ENCODE results near the gene EGFR. TPM values are rescaled to one million over a fixed set of nuclear protein-coding genes. Genes with fewer than 3 reads are reported as not detected.

EGFR gene
- total RNA-seq, 1 donor from 2014 or later: 19.4 TPM

GRCh38 chr7:55100544-55101327 is 81.9 kb downstream of the EGFR start:
- Mint-ChIP-seq H3K9me3 (no peaks in the 10 kb centered on the region), H3K4me1 (peaks cover 52% of the 10 kb centered on the region), H3K27ac (peak overlapping the region; percentile 72), H3K27me3 (ENCODE audit: low read depth) (no peaks in the 10 kb centered on the region), H3K4me3 (no peak overlapping the region), H3K36me3 (no peaks in the 10 kb centered on the region)
- no peak for TF ChIP-seq CTCF (IDR thresholded peaks at IDR 0.05; ENCODE audit: unreplicated experiment)
- no peak for DNase-seq (ENCODE audit: low spot score in 2 of 2, unreplicated experiment in 2 of 2)

GRCh38 chr7:55101359-55101758 is 82.5 kb downstream of the EGFR start:
- DNase-seq (ENCODE audit: low spot score in 2 of 2, unreplicated experiment in 2 of 2): no peak
- Mint-ChIP-seq H3K4me1 (peaks cover 53% of the 10 kb centered on the region), H3K27me3 (ENCODE audit: low read depth) (no peaks in the 10 kb centered on the region), H3K27ac (peak overlapping the region; percentile 72), H3K4me3 (no peak overlapping the region), H3K36me3 (no peaks in the 10 kb centered on the region), H3K9me3 (no peaks in the 10 kb centered on the region)
- TF ChIP-seq CTCF (IDR thresholded peaks at IDR 0.05; ENCODE audit: unreplicated experiment): no peak

GRCh38 chr7:55104123-55104522 is 85.3 kb downstream of the EGFR start:
- no peak for TF ChIP-seq CTCF (IDR thresholded peaks at IDR 0.05; ENCODE audit: unreplicated experiment)
- Mint-ChIP-seq H3K27me3 (ENCODE audit: low read depth) (no peaks in the 10 kb centered on the region), H3K36me3 (no peaks in the 10 kb centered on the region), H3K4me3 (no peak overlapping the region), H3K4me1 (peaks cover 69% of the 10 kb centered on the region), H3K9me3 (no peaks in the 10 kb centered on the region), H3K27ac (no peak overlapping the region)
- no peak for DNase-seq (ENCODE audit: low spot score in 2 of 2, unreplicated experiment in 2 of 2)

- Mint-ChIP-seq H3K9me3 (no peaks in the 10 kb centered on the region), H3K27ac (no peak overlapping the region), H3K27me3 (ENCODE audit: low read depth) (no peaks in the 10 kb centered on the region), H3K36me3 (no peaks in the 10 kb centered on the region), H3K4me1 (peaks cover 73% of the 10 kb centered on the region), H3K4me3 (no peak overlapping the region)
- TF ChIP-seq CTCF (IDR thresholded peaks at IDR 0.05; ENCODE audit: unreplicated experiment): no peak
- no peak for DNase-seq (ENCODE audit: low spot score in 2 of 2, unreplicated experiment in 2 of 2)
These were observed 86.1 kb downstream of the EGFR start for GRCh38 chr7:55104712-55105433.

GRCh38 chr7:55105952-55106351 is 87.1 kb downstream of the EGFR start:
- no peak for TF ChIP-seq CTCF (IDR thresholded peaks at IDR 0.05; ENCODE audit: unreplicated experiment)

More at GRCh38 chr7:55105952-55106351, 87.1 kb downstream of the EGFR start:
- H3K36me3 Mint-ChIP-seq: no peaks in the 10 kb centered on the region
- no peak overlapping the region for H3K27ac Mint-ChIP-seq
- H3K9me3 Mint-ChIP-seq: no peaks in the 10 kb centered on the region
- no peaks in the 10 kb centered on the region for H3K27me3 Mint-ChIP-seq (ENCODE audit: low read depth)
- DNase-seq (ENCODE audit: low spot score in 2 of 2, unreplicated experiment in 2 of 2): no peak
- no peak overlapping the region for H3K4me3 Mint-ChIP-seq
- peaks cover 73% of the 10 kb centered on the region for H3K4me1 Mint-ChIP-seq

Measured in mesothelial cell of epicardium (in vitro differentiated cells).